Caco-2 (cell line): ENCODE data around the gene FZD4. TPM values are rescaled to one million over a fixed set of nuclear protein-coding genes. Genes with fewer than 3 reads are reported as not detected.
A peak's percentile ranks its signal among the peaks of the same experiment; 100 is the strongest.

ENCODE experiments used
- BruUV-seq: library from RNA; stranded (reverse); fragments of 400-500 nt; replicated peaks from 2 replicates; lab custom pipeline; 2021; lab: Mats Ljungman, UMichigan
- CTCF ChIA-PET: fragments of 300-600 bp; sonication (Branson Sonifier 250); formaldehyde crosslinking; loops from one replicate; lab custom pipeline; 2022; ENCODE audit warnings: antibody characterized with exemption; lab: Charles Lee
- POLR2A ChIA-PET: fragments of 300-600 bp; sonication (Branson Sonifier 250); formaldehyde crosslinking; loops from one replicate; lab custom pipeline; 2022; ENCODE audit warnings: antibody characterized with exemption; lab: Charles Lee
- DNase-seq, 2 experiments: peaks; one replicate each; pipeline versions ENCODE4 v3.0.0 to v3.0.0-alpha.2; 2020 to 2022
- H3K27me3 ChIP-seq: replicated peaks from 2 replicates; pipeline ENCODE4 v1.6.0; 2011; ENCODE audit warnings: low read length; ENCODE audit not compliant: control insufficient read depth, insufficient read depth
- H3K36me3 ChIP-seq: 2 replicates; pipeline ENCODE4 v1.5.1; 2011; ENCODE audit warnings: low read length; ENCODE audit not compliant: control insufficient read depth, insufficient read depth
- H3K4me1 ChIP-seq: fragments of 250-450 bp; sonication (Bioruptor Pico); 2 replicates; pipeline ENCODE4 v1.5.1; 2020; ENCODE audit warnings: mild to moderate bottlenecking
- H3K4me3 ChIP-seq: 2 replicates; pipeline ENCODE4 v1.5.1; 2011; ENCODE audit warnings: low read depth, mild to moderate bottlenecking, control low read depth, low read length
- H3K9me3 ChIP-seq: fragments of 250-450 bp; sonication (Bioruptor Pico); 2 replicates; pipeline ENCODE4 v1.5.1; 2020; ENCODE audit warnings: mild to moderate bottlenecking, moderate library complexity
- H3K27ac Mint-ChIP-seq: one replicate; pipeline ENCODE4 v1.8.0; 2022; ENCODE audit warnings: mixed read lengths; ENCODE audit not compliant: unreplicated experiment
- H3K27me3 Mint-ChIP-seq: one replicate; pipeline ENCODE4 v1.8.0; 2022; ENCODE audit warnings: mixed read lengths; ENCODE audit not compliant: insufficient read depth, unreplicated experiment
- H3K36me3 Mint-ChIP-seq: one replicate; pipeline ENCODE4 v1.8.0; 2022; ENCODE audit warnings: mild to moderate bottlenecking, mixed read lengths; ENCODE audit not compliant: insufficient read depth, unreplicated experiment
- H3K4me1 Mint-ChIP-seq: one replicate; pipeline ENCODE4 v1.8.0; 2022; ENCODE audit warnings: low read depth, mixed read lengths; ENCODE audit not compliant: unreplicated experiment
- H3K4me3 Mint-ChIP-seq: one replicate; pipeline ENCODE4 v1.8.0; 2022; ENCODE audit warnings: mild to moderate bottlenecking, moderate library complexity, mixed read lengths; ENCODE audit not compliant: unreplicated experiment
- H3K9me3 Mint-ChIP-seq: one replicate; pipeline ENCODE4 v1.8.0; 2022; ENCODE audit warnings: mixed read lengths; ENCODE audit not compliant: unreplicated experiment
- CTCF ChIP-seq, 2 experiments: fragments of 200-600 bp in 1 of 2; IDR thresholded peaks; 1 replicate in 1 of 2; 2 replicates in 1 of 2; pipeline versions ENCODE4 v1.5.1 to v1.8.0; 2011 to 2022; ENCODE audit warnings: antibody characterized with exemption in 1 of 2, control low read depth in 1 of 2, inconsistent platforms in 1 of 2, low read depth in 1 of 2, low read length in 1 of 2, mild to moderate bottlenecking in 1 of 2, moderate library complexity in 1 of 2; ENCODE audit not compliant: insufficient read depth in 1 of 2, severe bottlenecking in 1 of 2, unreplicated experiment in 1 of 2
- intact Hi-C: fragments of 100-400 bp; cut with micrococcal nuclease; formaldehyde crosslinking; loops from one replicate; pipeline ENCODE4 v1.10.0; 2022; ENCODE audit not compliant: unreplicated experiment
- total RNA-seq: library from RNA; stranded (reverse); gene quantifications from 2 replicates; pipeline ENCODE4 v1.2.3, GENCODE V29; 2022

The FZD4 gene
- total RNA-seq, 1 experiment from 2014 or later, result 78.4 TPM

- no peak overlapping the region for H3K27ac Mint-ChIP-seq
- no peak for TF ChIP-seq CTCF (IDR thresholded peaks at IDR 0.05; ENCODE audit: insufficient read depth in 1 of 2, low read depth in 1 of 2, low read length in 1 of 2, severe bottlenecking in 1 of 2, unreplicated experiment in 1 of 2)
- POLR2A ChIA-PET, result no interaction called here
- no peak overlapping the region for H3K4me3 Mint-ChIP-seq
- H3K4me1 Mint-ChIP-seq, result peaks cover 26% of the 10 kb centered on the region
- no peak overlapping the region for H3K4me3 ChIP-seq
- H3K27me3 Mint-ChIP-seq, result no peaks in the 10 kb centered on the region
- DNase-seq, result no peak
- H3K9me3 ChIP-seq, result no peaks in the 10 kb centered on the region
- CTCF ChIA-PET, result no interaction called here
- H3K4me1 ChIP-seq, result peaks cover 12% of the 10 kb centered on the region
- intact Hi-C loops, result no loop called here
- H3K36me3 ChIP-seq, result no peaks in the 10 kb centered on the region
- no peaks in the 10 kb centered on the region for H3K9me3 Mint-ChIP-seq
- peaks cover 16% of the 10 kb centered on the region for H3K36me3 Mint-ChIP-seq
- H3K27me3 ChIP-seq, result no peaks in the 10 kb centered on the region
- BruUV-seq, result no TSS peak
Measured at GRCh38 chr11:86932259-86932585, 23.0 kb downstream of the FZD4 start.

DNA sequence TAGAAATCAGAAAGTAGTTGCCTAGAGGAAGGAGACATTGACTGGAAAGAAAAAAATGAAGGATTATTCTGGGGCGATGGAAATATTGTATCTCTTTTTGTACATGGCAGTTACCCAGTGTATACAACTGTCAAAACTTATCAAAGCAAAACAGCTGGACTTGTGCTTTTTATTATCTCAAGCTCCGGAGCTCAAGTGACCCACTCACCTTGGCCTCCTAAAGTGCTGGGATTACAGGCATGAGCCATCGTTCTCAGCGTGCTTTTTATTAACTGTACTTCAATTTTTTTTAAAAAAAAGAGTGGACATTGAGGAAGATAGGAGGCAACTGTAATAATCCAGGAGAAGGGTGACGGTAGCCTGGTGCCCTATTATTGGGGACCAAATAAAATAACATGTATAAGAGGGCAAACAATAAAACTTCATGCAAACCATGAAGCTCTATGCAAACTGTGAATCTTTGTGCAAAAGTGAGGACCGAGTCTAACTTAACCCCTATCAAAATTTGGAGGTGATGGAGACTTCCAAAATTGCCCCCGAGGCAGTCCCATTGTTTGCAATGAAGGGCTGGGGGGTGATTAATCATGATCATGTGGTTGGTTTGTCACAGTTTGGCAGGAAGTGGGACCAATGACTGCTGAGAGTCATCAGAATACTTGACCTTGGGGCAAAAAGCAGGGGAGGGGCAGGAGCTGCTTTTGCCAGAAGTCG is 23.5 kb downstream of the FZD4 start:
- Mint-ChIP-seq H3K36me3 (peaks cover 16% of the 10 kb centered on the region), H3K27ac (no peak overlapping the region), H3K9me3 (no peaks in the 10 kb centered on the region), H3K27me3 (no peaks in the 10 kb centered on the region), H3K4me1 (peaks cover 26% of the 10 kb centered on the region), H3K4me3 (no peak overlapping the region)
- POLR2A ChIA-PET, result no interaction called here
- Histone ChIP-seq H3K36me3 (no peaks in the 10 kb centered on the region), H3K4me3 (no peak overlapping the region), H3K9me3 (no peaks in the 10 kb centered on the region), H3K4me1 (peaks cover 12% of the 10 kb centered on the region), H3K27me3 (no peaks in the 10 kb centered on the region)
- CTCF ChIA-PET, result no interaction called here
- intact Hi-C loops, result no loop called here
- no peak for TF ChIP-seq CTCF (IDR thresholded peaks at IDR 0.05; ENCODE audit: insufficient read depth in 1 of 2, low read depth in 1 of 2, low read length in 1 of 2, severe bottlenecking in 1 of 2, unreplicated experiment in 1 of 2)
- BruUV-seq, result no TSS peak
- no peak for DNase-seq

GRCh38 chr11:86930957-86931547 is 24.1 kb downstream of the FZD4 start:
- DNase-seq, result no peak
- ChIA-PET POLR2A (no interaction called here), CTCF (no interaction called here)
- intact Hi-C loops, result no loop called here
- Mint-ChIP-seq H3K4me3 (no peak overlapping the region), H3K27me3 (no peaks in the 10 kb centered on the region), H3K27ac (peak overlapping the region; percentile 12), H3K9me3 (no peaks in the 10 kb centered on the region), H3K4me1 (peaks cover 26% of the 10 kb centered on the region), H3K36me3 (peaks cover 16% of the 10 kb centered on the region)
- Histone ChIP-seq H3K36me3 (no peaks in the 10 kb centered on the region), H3K4me1 (peaks cover 12% of the 10 kb centered on the region), H3K27me3 (no peaks in the 10 kb centered on the region), H3K9me3 (no peaks in the 10 kb centered on the region), H3K4me3 (no peak overlapping the region)
- no TSS peak for BruUV-seq
- no peak for TF ChIP-seq CTCF (IDR thresholded peaks at IDR 0.05; ENCODE audit: insufficient read depth in 1 of 2, low read depth in 1 of 2, low read length in 1 of 2, severe bottlenecking in 1 of 2, unreplicated experiment in 1 of 2)
